ENCODE data around the gene CMC1.
"Not testable (repeated sequence)": the region's sequence is repeated elsewhere in the genome, so short reads cannot be mapped to it uniquely, and the experiment has no call there.

Gene CMC1, protein sequence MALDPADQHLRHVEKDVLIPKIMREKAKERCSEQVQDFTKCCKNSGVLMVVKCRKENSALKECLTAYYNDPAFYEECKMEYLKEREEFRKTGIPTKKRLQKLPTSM

DNA sequence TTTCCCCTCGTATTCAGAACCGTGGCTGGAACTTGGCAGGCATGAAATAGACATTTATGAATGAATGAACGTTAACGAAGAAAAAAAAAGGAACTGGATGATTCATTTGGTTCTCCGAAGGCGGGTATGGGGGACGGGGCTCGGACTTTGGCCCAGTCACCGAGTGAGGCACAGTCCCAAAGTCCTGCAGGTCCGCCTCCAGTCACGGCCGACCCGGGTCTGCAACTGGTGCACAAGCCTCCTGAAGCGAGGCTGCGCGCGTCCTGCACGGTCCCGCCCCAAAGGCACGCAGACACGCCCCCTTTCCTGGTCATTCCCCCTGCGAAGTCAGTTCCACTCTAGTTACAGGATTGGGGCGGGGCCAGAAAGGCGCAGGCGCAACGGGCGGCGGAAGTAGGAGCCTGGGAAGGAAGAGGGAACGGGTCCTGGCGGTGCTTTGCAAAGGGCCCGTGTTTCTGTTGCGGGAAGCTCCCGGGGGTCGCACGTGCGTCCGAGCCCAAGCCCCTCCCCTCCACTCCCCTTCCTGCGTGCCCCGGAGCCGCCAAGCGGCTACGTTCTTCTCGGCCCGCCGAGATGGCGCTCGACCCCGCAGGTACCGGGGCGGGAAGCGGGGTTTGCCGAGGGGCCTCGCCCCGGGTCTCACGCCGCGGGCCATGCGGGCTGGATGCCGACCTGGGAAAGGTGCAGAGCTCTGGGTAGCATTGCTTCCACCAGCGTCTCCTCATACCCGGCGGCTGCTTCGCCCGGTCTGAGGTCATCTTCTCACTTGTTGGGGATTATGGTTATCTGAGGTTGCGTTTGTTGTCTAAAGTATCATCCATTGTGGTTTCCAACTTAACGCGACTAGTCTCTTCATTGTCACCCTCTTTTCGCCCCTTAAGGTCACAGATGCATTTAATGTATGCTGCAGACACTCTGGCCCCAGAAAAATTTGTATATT is at the start of gene CMC1:
Gene CMC1, plus strand, starts transcription at position 399 of the 940 bp plus-strand sequence. Its CDS starts 175 bp downstream, at position 574.
- H3K9me3 Mint-ChIP-seq: peaks cover 4% of the 10 kb centered on the region
- peak within 1 kb of the TSS; percentile 97 for H3K27ac Mint-ChIP-seq
- H3K4me1 Mint-ChIP-seq: peaks cover 60% of the 10 kb centered on the region
- no peaks in the 10 kb centered on the region for H3K27me3 Mint-ChIP-seq
- H3K4me3 Mint-ChIP-seq: peak within 1 kb of the TSS; percentile 95
- peaks cover 3% of the 10 kb centered on the region for H3K36me3 Mint-ChIP-seq

DNA sequence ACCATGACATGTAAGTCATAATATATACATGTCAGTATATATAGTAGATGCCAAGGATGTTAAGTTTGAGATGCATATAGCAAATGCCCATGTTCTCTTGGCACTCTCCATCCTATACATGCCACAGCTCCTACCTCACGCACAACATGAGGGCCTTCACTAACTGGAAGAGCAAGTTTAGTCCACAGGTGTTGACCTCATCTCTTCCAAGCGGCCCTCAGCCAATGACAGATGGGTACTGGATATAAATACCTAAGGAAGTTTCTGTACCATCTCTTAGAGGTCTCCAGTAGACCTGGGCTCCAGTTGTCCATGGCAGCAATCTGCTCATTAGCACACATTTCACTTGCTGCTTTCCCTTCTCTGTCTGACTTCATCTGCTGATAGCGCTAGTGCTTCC is 43.3 kb upstream of the CMC1 start:
- H3K27ac Mint-ChIP-seq: no peak overlapping the region
- no peaks in the 10 kb centered on the region for H3K27me3 Mint-ChIP-seq
- H3K4me3 Mint-ChIP-seq: no peak overlapping the region
- H3K9me3 Mint-ChIP-seq: no peaks in the 10 kb centered on the region
- no peaks in the 10 kb centered on the region for H3K4me1 Mint-ChIP-seq
- H3K36me3 Mint-ChIP-seq: no peaks in the 10 kb centered on the region

DNA sequence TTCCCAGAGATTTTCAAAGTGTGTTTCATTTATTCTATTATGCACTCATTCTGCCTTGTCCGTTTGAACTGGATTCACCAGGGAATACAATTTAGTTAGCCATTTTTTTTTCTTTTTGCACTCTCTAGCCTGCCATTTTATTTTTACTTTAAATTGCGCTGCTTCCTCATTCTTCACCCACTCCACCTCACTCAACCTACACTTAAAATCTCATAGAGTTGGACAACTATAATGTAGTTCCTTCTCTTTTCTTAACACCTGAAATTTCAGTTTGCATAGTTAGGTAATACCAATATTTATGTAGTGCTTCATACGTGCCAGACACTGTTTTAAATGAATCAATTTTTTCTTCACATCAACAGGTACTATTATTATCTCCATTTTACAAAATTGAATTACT is 42.4 kb upstream of the CMC1 start:
- Mint-ChIP-seq H3K36me3 (no peaks in the 10 kb centered on the region), H3K27ac (no peak overlapping the region), H3K9me3 (no peaks in the 10 kb centered on the region), H3K27me3 (no peaks in the 10 kb centered on the region), H3K4me3 (no peak overlapping the region), H3K4me1 (no peaks in the 10 kb centered on the region)

DNA sequence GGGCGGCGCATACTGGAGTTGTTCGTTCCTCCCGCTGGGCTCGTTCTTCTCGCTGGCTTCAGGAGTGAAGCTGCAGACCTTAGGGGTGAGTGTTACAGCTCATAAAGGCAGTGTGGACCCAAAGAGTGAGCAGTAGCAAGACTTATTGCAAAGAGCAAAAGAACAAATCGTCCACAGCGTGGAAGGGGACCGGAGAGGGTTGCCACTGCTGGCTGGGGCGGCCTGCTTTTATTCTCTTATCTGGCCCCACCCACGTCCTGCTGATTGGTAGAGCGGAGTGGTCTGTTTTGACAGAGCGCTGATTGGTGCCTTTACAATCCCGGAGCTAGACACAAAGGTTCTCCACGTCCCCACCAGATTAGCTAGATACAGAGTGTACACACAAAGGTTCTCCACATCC is 41.8 kb upstream of the CMC1 start:
- H3K4me1 Mint-ChIP-seq: not testable (repeated sequence)

DNA sequence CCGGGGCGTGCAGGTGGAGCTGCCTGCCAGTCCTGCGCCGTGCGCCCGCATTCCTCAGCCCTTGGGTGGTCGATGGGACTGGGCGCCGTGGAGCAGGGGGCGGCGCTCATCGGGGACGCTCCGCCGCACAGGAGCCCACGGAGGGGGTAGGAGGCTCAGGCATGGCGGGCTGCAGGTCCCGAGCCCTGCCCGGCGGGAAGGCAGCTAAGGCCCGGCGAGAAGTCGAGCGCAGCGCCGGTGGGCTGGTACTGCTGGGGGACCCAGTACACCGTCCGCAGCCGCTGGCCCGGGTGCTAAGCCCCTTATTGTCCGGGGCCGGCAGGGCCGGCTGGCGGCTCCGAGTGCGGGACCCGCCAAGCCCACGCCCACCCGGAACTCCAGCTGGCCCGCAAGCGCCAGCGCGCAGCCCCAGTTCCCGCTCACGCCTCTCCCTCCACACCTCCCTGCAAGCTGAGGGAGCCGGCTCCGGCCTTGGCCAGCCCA is 41.0 kb upstream of the CMC1 start:
- not testable (repeated sequence) for H3K4me1 Mint-ChIP-seq, H3K4me3 Mint-ChIP-seq, H3K27me3 Mint-ChIP-seq, H3K27ac Mint-ChIP-seq, H3K9me3 Mint-ChIP-seq, H3K36me3 Mint-ChIP-seq

More for the DNA sequence above, 41.8 kb upstream of the CMC1 start:
- H3K27me3 Mint-ChIP-seq, H3K4me3 Mint-ChIP-seq, H3K27ac Mint-ChIP-seq, H3K9me3 Mint-ChIP-seq, H3K36me3 Mint-ChIP-seq: not testable (repeated sequence)

DNA sequence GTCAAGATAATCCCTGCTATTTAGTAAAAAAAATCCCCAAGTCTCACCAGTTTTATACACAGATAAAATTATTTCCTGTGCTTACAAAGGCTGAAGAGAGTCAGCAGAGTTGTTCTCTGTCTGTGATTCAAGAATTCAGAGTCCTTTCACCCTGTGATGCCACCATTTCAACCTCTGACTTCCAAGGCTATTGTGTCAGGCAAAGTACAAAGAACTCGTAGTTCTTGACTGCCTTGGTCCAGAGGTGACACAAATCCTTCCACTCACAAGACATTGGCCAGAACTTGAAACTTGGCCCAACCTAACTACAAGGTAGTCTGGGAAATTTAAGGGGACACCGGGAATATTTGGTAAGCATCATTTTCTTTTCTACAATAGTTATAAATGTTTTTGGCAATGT is 34.9 kb upstream of the CMC1 start:
- no peaks in the 10 kb centered on the region for H3K27me3 Mint-ChIP-seq
- H3K4me3 Mint-ChIP-seq: no peak overlapping the region
- peaks cover 21% of the 10 kb centered on the region for H3K4me1 Mint-ChIP-seq
- no peaks in the 10 kb centered on the region for H3K9me3 Mint-ChIP-seq
- H3K27ac Mint-ChIP-seq: no peak overlapping the region
- H3K36me3 Mint-ChIP-seq: peaks cover 1% of the 10 kb centered on the region

DNA sequence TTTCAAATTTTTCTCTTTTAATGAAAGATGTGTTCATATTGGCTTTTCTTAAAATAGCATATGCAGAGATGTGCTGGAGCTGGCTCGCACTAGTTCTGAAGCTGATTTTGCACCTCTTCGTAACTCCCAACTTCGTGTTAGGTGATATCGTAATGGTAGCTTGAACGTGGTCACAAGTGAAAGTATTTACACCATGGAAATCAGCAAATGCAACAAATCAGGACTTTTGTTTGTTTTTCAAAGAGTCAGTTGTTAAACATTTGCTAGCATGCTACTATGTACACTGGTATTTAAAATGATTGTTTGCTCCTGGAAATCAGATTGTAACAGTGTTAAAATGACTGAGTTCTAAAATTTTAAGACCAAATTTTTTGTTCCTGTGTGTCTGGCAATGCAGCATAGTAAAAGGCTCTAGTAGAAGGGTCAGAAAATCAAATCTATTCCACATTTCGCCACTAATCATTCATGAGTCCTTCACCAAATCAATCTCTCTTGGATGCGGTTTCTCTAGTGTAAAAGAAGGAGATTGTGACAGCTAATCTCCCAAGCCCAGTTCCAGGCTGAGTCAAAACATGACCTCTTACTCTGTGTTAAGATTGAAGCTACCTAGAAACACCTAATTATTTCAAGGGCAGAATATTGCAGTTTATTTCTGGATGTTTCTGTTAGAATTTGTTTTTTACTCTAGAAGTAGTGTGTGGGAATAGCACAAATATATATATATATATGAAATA is 34.3 kb upstream of the CMC1 start:
- Mint-ChIP-seq H3K4me1 (peaks cover 26% of the 10 kb centered on the region), H3K27me3 (no peaks in the 10 kb centered on the region), H3K27ac (no peak overlapping the region), H3K36me3 (peaks cover 1% of the 10 kb centered on the region), H3K4me3 (no peak overlapping the region), H3K9me3 (no peaks in the 10 kb centered on the region)

DNA sequence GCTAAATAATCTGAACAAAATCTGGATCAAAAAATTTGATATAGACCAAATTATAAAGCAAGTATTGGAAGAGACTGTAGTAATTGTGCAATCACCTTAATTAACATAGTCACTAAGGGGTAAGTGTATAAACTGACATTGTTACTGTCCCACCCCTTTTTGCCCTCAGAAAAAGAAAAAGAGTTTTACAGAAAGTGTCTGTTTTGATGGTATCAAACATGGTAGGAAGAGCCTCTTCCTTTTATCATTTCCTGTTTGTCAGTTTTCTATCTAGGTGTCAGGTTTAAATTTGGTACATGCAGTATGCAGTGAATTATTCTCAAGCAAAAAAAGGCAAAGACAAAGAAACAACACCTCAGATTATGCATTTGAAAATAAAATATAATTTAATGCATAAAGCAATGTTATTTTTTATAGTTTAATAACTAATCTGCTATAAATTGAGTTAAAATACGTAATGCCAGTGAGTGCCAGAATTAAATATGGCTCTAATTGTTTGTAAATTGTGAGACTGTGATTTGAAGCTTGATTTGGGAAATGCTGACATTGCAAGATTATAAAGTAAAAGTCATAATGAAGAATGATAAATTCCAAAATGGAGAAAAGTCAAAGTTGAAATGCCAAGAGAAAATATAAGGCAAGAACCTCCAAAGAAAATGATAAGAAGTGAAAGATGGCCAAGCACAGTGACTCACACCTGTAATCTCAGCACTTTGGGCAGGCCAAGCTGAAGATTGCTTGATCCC is 30.3 kb upstream of the CMC1 start:
- Mint-ChIP-seq H3K36me3 (peaks cover 11% of the 10 kb centered on the region), H3K4me1 (peaks cover 34% of the 10 kb centered on the region), H3K4me3 (peak overlapping the region; percentile 2), H3K27me3 (no peaks in the 10 kb centered on the region), H3K27ac (peak overlapping the region; percentile 73), H3K9me3 (peaks cover 16% of the 10 kb centered on the region)

DNA sequence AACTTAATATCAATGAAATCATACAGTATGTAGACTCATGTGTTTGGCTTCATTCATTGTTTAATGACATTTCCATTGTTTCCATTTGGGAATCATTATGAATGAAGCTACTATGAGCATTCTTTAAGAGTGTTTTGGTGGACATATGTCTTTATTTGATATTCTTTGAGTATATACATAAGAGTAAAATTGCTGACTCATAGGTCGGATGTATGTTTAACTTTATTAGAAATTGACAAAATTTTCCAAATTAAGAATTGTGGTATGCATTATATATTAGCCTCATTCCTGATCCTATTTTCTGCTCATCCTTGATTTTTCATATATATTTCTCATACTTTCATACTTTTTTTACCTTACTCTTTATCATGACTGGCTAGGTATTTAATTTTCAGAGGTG is 28.7 kb upstream of the CMC1 start:
- H3K4me1 Mint-ChIP-seq: peaks cover 38% of the 10 kb centered on the region
- no peaks in the 10 kb centered on the region for H3K27me3 Mint-ChIP-seq
- H3K36me3 Mint-ChIP-seq: peaks cover 11% of the 10 kb centered on the region
- H3K4me3 Mint-ChIP-seq: no peak overlapping the region
- peaks cover 22% of the 10 kb centered on the region for H3K9me3 Mint-ChIP-seq
- H3K27ac Mint-ChIP-seq: no peak overlapping the region

DNA sequence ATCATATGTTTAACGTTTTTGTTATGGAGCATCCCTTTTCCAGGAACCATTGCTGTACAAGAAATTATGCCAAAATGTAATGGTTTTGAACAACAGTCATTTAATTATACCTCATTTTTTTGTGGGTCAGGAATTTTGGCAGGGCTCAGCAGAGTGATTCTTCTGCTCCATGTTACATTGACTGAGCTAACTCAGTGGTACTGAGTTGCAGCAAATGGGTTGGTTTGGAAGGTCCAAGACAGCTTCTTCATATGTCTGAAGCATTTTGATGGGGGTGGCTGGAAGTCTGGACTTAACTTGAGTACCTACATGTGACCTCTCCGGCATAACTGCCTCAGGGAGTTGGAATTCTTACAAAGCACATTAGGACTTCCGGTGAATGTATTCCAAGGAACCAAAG is 26.0 kb upstream of the CMC1 start:
- Mint-ChIP-seq H3K4me1 (peaks cover 40% of the 10 kb centered on the region), H3K36me3 (peaks cover 14% of the 10 kb centered on the region), H3K4me3 (no peak overlapping the region), H3K27ac (no peak overlapping the region), H3K27me3 (no peaks in the 10 kb centered on the region), H3K9me3 (peaks cover 27% of the 10 kb centered on the region)

DNA sequence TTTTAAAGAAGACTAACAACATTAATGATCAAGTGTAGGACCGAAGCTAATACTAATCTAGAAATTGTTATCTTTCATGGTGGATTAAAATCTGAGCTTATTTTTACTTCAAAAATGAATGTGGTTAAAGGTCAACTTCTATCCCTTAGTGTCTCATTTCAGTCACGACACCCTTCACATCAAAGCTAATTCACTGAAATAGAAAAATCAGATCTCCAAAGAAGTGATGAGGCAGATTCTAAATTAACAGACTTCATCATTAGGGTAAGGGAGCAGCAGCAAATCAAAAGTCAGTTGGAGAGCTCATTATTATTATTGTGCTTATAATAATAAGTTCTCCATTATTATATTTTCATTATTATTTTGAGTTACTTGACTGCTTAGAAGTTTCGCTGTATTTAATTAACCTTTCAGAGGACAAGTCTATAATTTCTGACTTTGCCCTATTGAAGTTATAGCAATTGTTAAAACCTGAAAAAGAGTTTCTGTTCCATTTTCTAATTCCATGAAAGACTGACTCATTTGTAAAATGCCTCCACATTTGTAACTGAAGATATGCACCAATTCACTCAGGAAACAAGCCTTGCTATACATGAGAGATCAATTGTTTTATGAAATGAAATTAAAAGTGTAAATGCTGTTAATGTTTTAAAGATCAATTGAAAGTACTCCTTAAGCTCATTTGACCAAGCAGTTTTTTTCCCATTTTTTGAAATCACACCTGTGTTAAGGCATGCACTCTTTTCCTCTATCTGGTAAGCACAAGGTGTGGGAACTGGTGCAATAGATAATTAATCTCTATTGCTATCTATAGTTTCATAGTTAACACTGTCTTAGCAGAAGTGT is 23.1 kb upstream of the CMC1 start:
- H3K27me3 Mint-ChIP-seq: no peaks in the 10 kb centered on the region
- H3K4me3 Mint-ChIP-seq: no peak overlapping the region
- peaks cover 16% of the 10 kb centered on the region for H3K4me1 Mint-ChIP-seq
- peak overlapping the region; percentile 23 for H3K27ac Mint-ChIP-seq
- peaks cover 27% of the 10 kb centered on the region for H3K9me3 Mint-ChIP-seq
- H3K36me3 Mint-ChIP-seq: peaks cover 14% of the 10 kb centered on the region

DNA sequence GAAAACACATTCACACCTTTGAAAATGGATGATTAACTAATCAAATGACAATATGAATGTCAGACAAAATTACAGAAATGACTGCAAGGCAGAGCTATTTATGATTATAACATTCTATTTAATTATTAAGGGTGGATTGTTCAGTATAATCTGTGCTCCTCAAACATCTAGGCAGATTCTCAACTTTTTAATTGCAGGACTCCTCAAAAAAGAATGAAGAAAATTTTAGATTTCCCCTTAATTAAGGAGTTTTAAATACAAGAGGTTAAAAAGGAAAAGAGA is 22.6 kb upstream of the CMC1 start:
- Mint-ChIP-seq H3K4me1 (peaks cover 17% of the 10 kb centered on the region), H3K36me3 (peaks cover 12% of the 10 kb centered on the region), H3K27me3 (no peaks in the 10 kb centered on the region), H3K4me3 (no peak overlapping the region), H3K9me3 (peaks cover 22% of the 10 kb centered on the region), H3K27ac (peak overlapping the region; percentile 23)

DNA sequence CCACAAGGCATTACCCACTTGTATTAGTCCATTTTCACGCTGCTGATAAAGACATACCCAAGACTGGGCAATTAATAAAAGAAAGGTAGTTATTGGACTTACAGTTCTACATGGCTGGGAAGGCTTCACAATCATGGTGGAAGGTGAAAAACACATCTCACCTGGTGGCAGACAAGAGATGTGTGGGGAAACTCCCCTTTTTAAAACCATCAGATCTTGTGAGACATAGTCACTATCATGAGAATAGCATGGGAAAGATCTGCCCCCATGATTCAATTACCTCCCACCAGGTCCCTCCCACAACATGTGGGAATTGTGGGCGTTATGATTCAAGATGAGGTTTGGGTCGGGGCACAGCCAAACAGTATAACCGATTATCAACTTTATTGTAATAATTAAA is 17.0 kb upstream of the CMC1 start:
- Mint-ChIP-seq H3K36me3 (peaks cover 5% of the 10 kb centered on the region), H3K27ac (peak overlapping the region; percentile 48), H3K4me1 (peaks cover 10% of the 10 kb centered on the region), H3K27me3 (no peaks in the 10 kb centered on the region), H3K9me3 (peaks cover 7% of the 10 kb centered on the region), H3K4me3 (no peak overlapping the region)

DNA sequence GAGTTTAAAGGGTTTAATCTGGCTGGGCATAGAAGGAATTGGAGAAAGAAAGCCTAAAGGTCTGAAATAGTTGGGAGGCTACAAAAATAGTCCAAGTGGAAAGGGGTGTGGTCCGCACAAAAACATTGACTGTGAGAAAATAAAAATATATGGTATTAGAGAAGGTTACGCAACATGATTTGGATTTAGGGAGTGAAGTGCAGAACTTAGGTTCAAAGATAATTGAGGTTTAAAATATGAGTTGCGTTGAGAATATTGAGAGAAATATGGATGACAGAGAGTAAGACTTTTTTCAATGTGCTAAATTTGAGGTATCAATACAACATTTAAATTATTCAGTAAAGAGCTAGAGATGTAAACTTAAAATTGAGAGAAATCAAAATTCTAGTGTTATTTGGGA is 15.4 kb upstream of the CMC1 start:
- no peaks in the 10 kb centered on the region for H3K27me3 Mint-ChIP-seq
- peaks cover 10% of the 10 kb centered on the region for H3K4me1 Mint-ChIP-seq

DNA sequence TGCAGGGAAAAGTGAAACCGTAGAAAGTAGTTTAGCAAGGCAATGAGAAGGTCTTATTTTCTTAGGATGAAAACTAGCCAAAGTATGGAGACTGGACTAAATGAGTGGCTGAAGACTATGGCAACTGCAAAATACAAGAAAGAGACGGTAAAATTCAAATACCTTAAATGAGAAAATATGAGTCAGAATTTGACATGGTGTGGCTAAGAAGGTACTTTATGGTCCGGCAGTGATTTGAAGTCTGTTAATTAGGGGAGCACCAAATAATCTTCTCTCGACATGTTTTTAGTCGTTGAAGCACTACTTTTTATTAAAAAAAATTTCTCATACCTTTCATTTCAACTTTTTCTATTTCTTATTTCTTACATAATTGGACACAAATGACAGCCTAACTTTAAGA is 12.8 kb upstream of the CMC1 start:
- Mint-ChIP-seq H3K4me3 (no peak overlapping the region), H3K4me1 (peaks cover 14% of the 10 kb centered on the region), H3K9me3 (peaks cover 6% of the 10 kb centered on the region), H3K27me3 (no peaks in the 10 kb centered on the region), H3K27ac (no peak overlapping the region), H3K36me3 (no peaks in the 10 kb centered on the region)

More for the DNA sequence above, 15.4 kb upstream of the CMC1 start:
- H3K27ac Mint-ChIP-seq: no peak overlapping the region
- H3K36me3 Mint-ChIP-seq: no peaks in the 10 kb centered on the region
- H3K9me3 Mint-ChIP-seq: peaks cover 6% of the 10 kb centered on the region
- no peak overlapping the region for H3K4me3 Mint-ChIP-seq
